Measurements from ENCODE around the gene NRP2.
A peak's percentile ranks its signal among the peaks of the same experiment; 100 is the strongest.

Gene NRP2

GRCh38 chr2:205675861-205676516, 6.3 kb upstream of the NRP2 start:
- no peak for DNase-seq (ENCODE audit: low spot score)
- H3K4me3 ChIP-seq: peak overlapping the region; percentile 35
- TF ChIP-seq, protein P1, sequence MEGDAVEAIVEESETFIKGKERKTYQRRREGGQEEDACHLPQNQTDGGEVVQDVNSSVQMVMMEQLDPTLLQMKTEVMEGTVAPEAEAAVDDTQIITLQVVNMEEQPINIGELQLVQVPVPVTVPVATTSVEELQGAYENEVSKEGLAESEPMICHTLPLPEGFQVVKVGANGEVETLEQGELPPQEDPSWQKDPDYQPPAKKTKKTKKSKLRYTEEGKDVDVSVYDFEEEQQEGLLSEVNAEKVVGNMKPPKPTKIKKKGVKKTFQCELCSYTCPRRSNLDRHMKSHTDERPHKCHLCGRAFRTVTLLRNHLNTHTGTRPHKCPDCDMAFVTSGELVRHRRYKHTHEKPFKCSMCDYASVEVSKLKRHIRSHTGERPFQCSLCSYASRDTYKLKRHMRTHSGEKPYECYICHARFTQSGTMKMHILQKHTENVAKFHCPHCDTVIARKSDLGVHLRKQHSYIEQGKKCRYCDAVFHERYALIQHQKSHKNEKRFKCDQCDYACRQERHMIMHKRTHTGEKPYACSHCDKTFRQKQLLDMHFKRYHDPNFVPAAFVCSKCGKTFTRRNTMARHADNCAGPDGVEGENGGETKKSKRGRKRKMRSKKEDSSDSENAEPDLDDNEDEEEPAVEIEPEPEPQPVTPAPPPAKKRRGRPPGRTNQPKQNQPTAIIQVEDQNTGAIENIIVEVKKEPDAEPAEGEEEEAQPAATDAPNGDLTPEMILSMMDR (IDR thresholded peaks at IDR 0.05): peak; percentile 55
- no peak overlapping the region for H3K27ac ChIP-seq

DNA sequence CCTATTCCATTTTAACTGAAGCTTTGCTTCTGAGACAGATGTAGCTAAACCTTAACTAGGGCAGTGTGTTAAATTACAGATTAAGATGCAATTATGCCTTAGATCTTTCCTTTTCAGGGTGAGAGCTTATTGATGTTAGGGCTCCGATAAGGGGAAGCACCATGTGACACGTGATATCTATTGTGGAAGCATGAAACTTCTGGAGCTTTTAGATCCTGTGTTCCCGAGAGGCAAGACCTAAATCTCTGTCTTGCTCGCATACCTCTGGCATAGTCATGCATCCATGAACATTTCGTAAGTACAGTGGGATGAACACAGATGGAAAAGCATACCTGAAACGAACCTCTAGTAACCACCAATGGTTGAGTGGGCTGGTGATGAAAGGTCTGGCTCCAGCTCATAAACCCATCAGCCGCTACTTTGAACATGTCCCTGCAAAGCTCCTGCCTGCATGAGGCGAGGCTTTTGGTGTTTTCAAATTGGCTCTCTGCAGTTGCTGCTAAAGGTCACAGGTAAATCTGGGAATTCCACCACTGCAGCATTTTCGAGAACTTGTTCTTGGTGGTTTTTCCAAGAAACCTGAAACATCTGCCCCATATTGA, 3.7 kb upstream of the NRP2 start:
- DNase-seq (ENCODE audit: low spot score): no peak

DNA sequence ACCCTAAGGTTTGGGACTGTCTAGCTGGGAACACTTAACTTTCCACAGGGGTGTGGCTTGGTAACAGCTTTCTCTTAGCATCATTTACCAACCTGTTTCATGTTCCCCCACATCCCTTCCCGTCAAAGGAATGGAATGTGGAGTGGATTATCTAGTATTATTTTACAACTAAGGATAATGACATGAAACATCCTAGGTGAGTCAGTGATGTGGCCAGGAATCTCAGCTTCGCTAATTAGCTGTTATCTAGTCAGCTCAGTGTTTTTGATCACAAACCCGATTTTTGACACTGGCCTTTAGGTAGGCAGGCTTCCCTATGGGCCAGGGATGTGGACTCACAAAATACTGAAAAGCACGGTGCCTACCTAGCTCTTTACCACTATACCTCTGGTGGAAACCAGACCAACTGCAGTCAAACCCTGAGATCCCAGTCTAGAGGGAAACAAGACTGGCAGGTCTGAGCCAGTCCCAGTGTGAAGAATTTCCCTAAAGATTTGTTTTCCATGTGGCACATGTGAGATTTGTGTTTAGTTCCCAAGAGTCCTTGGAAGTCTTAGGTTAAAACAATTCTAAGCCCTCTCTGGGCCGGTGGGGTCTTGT, 2.8 kb upstream of the NRP2 start:
- Histone ChIP-seq H3K4me3 (no peak overlapping the region), H3K27ac (no peak overlapping the region)
- DNase-seq (ENCODE audit: low spot score): no peak
- TF ChIP-seq, protein P1 (IDR thresholded peaks at IDR 0.05): no peak

More for the DNA sequence above, 3.7 kb upstream of the NRP2 start:
- no peak overlapping the region for H3K27ac ChIP-seq
- TF ChIP-seq, protein P1 (IDR thresholded peaks at IDR 0.05): no peak
- no peak overlapping the region for H3K4me3 ChIP-seq

DNA sequence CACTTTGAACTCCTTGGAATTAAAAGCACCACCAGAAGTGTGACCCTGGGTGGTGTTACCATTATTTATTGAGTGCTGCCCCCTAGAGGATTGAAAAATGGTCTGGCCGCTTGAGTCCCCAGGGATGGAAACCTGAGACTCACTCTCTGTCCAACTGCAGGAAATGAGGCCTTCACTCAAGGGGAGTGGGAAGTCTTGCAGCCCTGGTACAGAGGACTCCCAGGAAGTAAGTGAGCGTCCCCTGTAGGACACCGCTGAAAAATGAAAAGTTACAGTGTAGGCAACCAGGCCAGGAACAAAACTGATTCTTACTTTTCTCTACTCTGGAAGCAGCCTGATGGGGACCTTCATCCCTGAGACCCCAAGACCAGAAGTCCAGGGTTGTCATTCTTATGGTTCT, 2.2 kb upstream of the NRP2 start:
- Histone ChIP-seq H3K27ac (no peak overlapping the region), H3K4me3 (no peak overlapping the region)
- TF ChIP-seq, protein P1 (IDR thresholded peaks at IDR 0.05): peak; percentile 38
- no peak for DNase-seq (ENCODE audit: low spot score)

DNA sequence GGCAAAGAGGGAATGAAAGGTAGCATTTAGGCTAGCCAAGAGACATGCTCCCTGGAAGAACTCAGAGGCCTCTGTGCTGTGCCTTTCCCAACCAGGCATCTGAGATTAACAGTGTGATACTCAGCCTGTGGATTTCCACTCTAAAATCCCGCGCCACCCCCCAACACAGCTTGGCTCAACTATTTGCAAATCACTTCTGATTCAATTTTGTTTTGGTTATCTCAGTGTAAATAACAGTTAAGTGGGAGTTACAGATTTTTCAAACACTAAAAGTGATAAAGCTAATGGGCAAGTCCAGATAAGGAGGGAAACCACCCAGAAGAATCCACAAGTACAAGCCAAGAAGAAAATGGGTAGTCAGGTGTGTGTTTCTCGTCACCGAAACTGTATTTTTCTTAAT, 1.4 kb upstream of the NRP2 start:
- TF ChIP-seq, protein P1 (IDR thresholded peaks at IDR 0.05): no peak

GRCh38 chr2:205681401-205682238, 681 bp upstream of the NRP2 start:
- H3K4me3 ChIP-seq: peak overlapping the region; percentile 77
- DNase-seq (ENCODE audit: low spot score): no peak
- TF ChIP-seq, protein P1 (IDR thresholded peaks at IDR 0.05): no peak
- peak overlapping the region; percentile 93 to 95 for H3K27ac ChIP-seq

More for the DNA sequence above, 1.4 kb upstream of the NRP2 start:
- no peak for DNase-seq (ENCODE audit: low spot score)
- Histone ChIP-seq H3K27ac (peak overlapping the region in 1 of 2 donors; percentile 29), H3K4me3 (no peak overlapping the region)
